ENCODE results near the gene RAPGEF5.

RAPGEF5 gene

DNA sequence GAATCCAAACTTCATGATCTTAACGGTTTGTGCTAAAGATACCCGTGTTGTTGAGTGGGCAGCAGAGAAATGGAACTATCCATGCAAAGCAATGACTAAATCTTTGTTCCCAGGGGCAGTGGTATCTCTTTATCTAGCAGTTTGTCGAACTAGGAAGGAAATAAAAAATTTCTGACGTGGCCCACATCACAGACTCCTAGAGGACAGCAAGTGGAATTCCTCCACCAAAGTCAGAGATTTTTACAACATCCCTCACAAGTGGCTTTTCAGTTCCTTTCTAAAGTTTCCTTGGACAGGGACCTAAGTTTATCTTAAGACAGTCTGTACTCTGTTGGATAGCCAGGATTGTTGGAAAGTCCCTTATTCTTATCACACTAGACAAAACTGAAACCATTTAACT, 136.0 kb downstream of the RAPGEF5 start:
- TF ChIP-seq, protein P1, sequence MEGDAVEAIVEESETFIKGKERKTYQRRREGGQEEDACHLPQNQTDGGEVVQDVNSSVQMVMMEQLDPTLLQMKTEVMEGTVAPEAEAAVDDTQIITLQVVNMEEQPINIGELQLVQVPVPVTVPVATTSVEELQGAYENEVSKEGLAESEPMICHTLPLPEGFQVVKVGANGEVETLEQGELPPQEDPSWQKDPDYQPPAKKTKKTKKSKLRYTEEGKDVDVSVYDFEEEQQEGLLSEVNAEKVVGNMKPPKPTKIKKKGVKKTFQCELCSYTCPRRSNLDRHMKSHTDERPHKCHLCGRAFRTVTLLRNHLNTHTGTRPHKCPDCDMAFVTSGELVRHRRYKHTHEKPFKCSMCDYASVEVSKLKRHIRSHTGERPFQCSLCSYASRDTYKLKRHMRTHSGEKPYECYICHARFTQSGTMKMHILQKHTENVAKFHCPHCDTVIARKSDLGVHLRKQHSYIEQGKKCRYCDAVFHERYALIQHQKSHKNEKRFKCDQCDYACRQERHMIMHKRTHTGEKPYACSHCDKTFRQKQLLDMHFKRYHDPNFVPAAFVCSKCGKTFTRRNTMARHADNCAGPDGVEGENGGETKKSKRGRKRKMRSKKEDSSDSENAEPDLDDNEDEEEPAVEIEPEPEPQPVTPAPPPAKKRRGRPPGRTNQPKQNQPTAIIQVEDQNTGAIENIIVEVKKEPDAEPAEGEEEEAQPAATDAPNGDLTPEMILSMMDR (IDR thresholded peaks at IDR 0.05; ENCODE audit: low read depth, low read length): no peak

DNA sequence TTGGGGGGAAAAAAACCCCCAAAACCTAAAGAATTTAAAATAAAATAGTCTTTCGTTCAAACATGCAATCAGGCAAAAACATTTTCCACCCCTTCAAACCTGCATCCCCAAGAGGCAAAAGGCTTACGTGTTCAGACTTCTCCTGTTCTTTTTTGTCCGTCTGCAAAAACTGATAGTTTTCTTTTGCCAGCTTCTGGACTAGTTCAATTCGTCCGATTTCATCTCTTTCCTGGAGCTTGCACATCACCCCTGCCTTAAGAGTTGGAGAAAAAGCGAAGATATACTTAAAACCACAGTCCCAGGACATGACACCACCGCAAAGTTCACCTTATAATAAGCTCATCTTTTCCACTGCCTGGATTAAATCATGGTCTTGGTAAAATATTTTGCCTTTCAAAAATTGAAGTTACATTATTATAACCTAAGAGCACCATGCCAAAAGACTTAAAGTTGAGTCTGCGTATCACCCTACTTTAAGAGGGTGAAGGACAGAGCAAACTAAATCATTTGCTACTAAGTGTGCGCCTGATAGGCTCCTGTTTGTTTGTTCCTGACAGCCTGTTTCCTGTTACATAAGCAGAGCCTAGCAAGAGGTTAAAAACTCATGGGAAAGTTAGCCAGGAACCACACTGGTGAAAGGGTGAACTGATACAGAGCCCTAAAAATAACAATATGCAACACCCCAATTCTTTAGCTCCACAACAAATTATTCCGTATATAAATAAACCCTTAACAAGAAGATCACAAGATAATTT, 137.0 kb downstream of the RAPGEF5 start:
- Histone ChIP-seq H3K4me1 (no peaks in the 10 kb centered on the region), H3K4me3 (ENCODE audit: low read depth, low read length) (no peak overlapping the region), H3K36me3 (peaks cover 52% of the 10 kb centered on the region), H3K27me3 (no peaks in the 10 kb centered on the region), H3K9me3 (no peaks in the 10 kb centered on the region)
- DNase-seq: no peak
- TF ChIP-seq, protein P1 (IDR thresholded peaks at IDR 0.05; ENCODE audit: low read depth, low read length): no peak

More for the DNA sequence above, 136.0 kb downstream of the RAPGEF5 start:
- peaks cover 49% of the 10 kb centered on the region for H3K36me3 ChIP-seq
- H3K9me3 ChIP-seq: no peaks in the 10 kb centered on the region
- no peak for DNase-seq
- H3K27me3 ChIP-seq: no peaks in the 10 kb centered on the region
- H3K4me1 ChIP-seq: no peaks in the 10 kb centered on the region
- H3K4me3 ChIP-seq (ENCODE audit: low read depth, low read length): no peak overlapping the region

DNA sequence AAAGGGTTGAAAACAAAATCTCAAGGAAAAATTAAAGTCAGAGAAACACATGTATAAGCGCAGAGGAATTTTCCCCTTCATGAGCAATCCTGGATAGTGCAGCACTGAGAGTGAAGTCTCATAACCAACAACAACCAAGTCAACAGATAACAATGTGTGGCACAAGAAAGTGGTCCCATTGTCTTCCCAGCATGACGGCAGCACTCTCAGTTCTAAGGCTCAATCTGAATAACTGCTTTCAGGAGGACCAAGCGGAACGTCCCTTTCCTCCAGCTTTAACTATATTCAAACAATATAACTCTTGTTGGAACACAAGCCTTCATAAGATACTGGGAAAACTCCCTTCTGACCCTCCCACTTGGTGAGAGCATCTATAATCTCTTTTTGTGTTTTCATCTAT, 137.9 kb downstream of the RAPGEF5 start:
- no peaks in the 10 kb centered on the region for H3K27me3 ChIP-seq
- H3K4me1 ChIP-seq: no peaks in the 10 kb centered on the region
- H3K36me3 ChIP-seq: peaks cover 47% of the 10 kb centered on the region
- TF ChIP-seq, protein P1 (IDR thresholded peaks at IDR 0.05; ENCODE audit: low read depth, low read length): no peak
- DNase-seq: no peak
- H3K4me3 ChIP-seq (ENCODE audit: low read depth, low read length): no peak overlapping the region
- no peaks in the 10 kb centered on the region for H3K9me3 ChIP-seq

DNA sequence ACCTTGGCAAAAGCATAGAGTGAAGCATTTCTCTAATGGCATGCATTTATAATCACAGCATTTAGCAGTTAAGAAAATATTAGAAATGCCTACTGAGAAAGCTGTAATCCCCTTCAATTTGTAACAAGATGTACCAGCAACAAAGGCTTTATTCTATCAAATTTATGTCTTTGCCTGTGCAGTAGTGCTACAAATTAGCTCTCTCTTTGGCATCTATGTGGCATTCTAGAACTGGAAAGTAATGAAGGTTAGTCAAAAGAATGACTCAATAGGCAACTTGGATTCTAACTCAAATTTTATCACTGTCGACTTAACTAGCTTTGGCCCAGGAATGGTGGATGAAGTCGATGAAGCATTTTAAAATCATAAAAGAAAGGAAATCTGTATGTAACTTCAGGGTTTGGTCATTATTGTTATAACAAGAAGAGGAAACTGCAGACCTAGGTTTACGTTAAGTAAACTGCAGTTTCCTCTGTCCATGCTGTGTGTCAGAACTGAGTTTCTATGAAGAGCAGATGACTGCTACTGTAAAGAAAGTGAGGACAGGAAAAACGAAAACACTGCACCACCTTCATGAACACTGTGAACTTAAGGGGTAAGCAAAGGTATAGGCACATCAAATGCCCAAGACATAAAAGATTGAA, 140.0 kb downstream of the RAPGEF5 start:
- DNase-seq: no peak
- Histone ChIP-seq H3K27me3 (no peaks in the 10 kb centered on the region), H3K9me3 (no peaks in the 10 kb centered on the region), H3K4me1 (no peaks in the 10 kb centered on the region), H3K36me3 (peaks cover 33% of the 10 kb centered on the region), H3K4me3 (ENCODE audit: low read depth, low read length) (no peak overlapping the region)
- TF ChIP-seq, protein P1 (IDR thresholded peaks at IDR 0.05; ENCODE audit: low read depth, low read length): no peak

DNA sequence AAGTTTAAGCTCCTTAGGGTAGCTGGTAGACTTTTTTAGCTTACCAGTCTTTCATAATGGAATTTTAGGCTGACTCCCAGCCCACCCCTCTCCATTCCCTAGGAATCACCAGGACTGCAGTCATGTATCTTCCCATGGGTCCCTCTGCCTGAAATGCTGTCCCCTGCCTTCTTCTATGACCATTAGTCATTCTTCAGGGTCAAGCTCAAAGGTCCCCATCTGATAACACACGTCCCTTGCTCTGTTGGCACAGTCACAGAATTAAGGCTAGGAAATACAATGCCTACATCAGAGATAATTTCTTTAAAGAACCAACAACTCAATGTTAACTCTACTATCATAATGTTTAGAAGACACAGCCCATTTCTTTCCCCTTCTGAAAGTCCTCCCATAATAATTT, 140.6 kb downstream of the RAPGEF5 start:
- Histone ChIP-seq H3K9me3 (no peaks in the 10 kb centered on the region), H3K4me3 (ENCODE audit: low read depth, low read length) (no peak overlapping the region), H3K36me3 (peaks cover 30% of the 10 kb centered on the region), H3K27me3 (no peaks in the 10 kb centered on the region), H3K4me1 (no peaks in the 10 kb centered on the region)
- TF ChIP-seq, protein P1 (IDR thresholded peaks at IDR 0.05; ENCODE audit: low read depth, low read length): no peak
- no peak for DNase-seq

DNA sequence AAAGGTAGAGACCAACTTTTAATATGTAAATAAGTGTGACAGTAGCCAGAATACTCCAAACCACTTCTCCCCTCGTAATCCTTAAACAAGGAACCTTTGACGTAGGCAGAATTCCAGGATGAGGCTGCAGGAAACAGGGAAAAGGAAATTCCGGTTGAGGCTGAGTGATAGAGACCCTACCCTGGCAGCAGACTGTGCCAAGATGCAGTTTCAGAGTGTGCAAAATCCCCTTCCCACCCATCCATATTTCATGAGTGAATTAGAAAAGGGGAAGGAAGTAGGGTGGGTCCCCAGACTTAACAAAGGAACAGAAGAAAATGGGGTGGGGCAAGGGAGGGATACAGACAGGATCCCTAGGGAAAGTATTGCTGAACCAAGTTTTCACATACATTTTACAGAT, 143.0 kb downstream of the RAPGEF5 start:
- H3K4me1 ChIP-seq: no peaks in the 10 kb centered on the region
- peaks cover 18% of the 10 kb centered on the region for H3K36me3 ChIP-seq
- H3K4me3 ChIP-seq (ENCODE audit: low read depth, low read length): no peak overlapping the region
- no peaks in the 10 kb centered on the region for H3K9me3 ChIP-seq
- no peak for DNase-seq
- no peaks in the 10 kb centered on the region for H3K27me3 ChIP-seq
- TF ChIP-seq, protein P1 (IDR thresholded peaks at IDR 0.05; ENCODE audit: low read depth, low read length): no peak
